Spleen (tissue), 11 donors: ENCODE results near the gene SHISA9. TPM values are rescaled to one million over a fixed set of nuclear protein-coding genes. Genes with fewer than 3 reads are reported as not detected.

Experiments
- DNase-seq: peaks from one replicate; pipeline ENCODE4 v3.0.0-alpha.2; 2020
- H3K27ac ChIP-seq, 8 donors: fragments of 200-600 bp; sonication (generic) in 7 of 8; 1 replicate in 4 of 8; 2 replicates in 4 of 8; pipeline versions ENCODE4 v1.5.0 to v1.8.0; 2016 to 2021; ENCODE audit warnings: inconsistent platforms in 4 of 8, mild to moderate bottlenecking in 4 of 8, moderate library complexity in 1 of 8
- H3K27me3 ChIP-seq, 7 donors: fragments of 200-600 bp; sonication (generic) in 6 of 7; replicated peaks in 1 of 7; 1 replicate in 4 of 7; 2 replicates in 3 of 7; pipeline versions ENCODE4 v1.5.0 to v1.8.0; 2016 to 2021; ENCODE audit warnings: inconsistent platforms in 3 of 7, mild to moderate bottlenecking in 1 of 7
- H3K36me3 ChIP-seq, 6 donors: fragments of 200-600 bp; sonication (generic) in 5 of 6; 1 replicate in 4 of 6; 2 replicates in 2 of 6; pipeline versions ENCODE4 v1.5.0 to v1.8.0; 2016 to 2021; ENCODE audit warnings: inconsistent platforms in 2 of 6
- H3K4me1 ChIP-seq, 6 donors: fragments of 200-600 bp; sonication (generic) in 5 of 6; 1 replicate in 3 of 6; 2 replicates in 3 of 6; pipeline versions ENCODE4 v1.5.0 to v1.8.0; 2016 to 2021; ENCODE audit warnings: inconsistent platforms in 3 of 6
- H3K4me3 ChIP-seq, 8 donors: fragments of 200-600 bp; sonication (generic) in 7 of 8; 1 replicate in 4 of 8; 2 replicates in 4 of 8; pipeline versions ENCODE4 v1.5.0 to v1.8.0; 2016 to 2021; ENCODE audit warnings: inconsistent platforms in 4 of 8, mild to moderate bottlenecking in 4 of 8, moderate library complexity in 2 of 8
- H3K9me3 ChIP-seq, 8 donors: fragments of 200-600 bp; sonication (generic) in 7 of 8; 1 replicate in 4 of 8; 2 replicates in 4 of 8; pipeline versions ENCODE4 v1.5.0 to v1.8.0; 2016 to 2021; ENCODE audit warnings: inconsistent platforms in 4 of 8
- CTCF ChIP-seq, 11 experiments: fragments of 200-600 bp in 7 of 11; fragments of 450-650 bp in 4 of 11; sonication (generic) in 4 of 11; IDR thresholded peaks in 8 of 11; conservative IDR thresholded peaks in 3 of 11; 1 replicate in 7 of 11; 2 replicates in 4 of 11; pipeline versions ENCODE4 v1.4.0 to v1.8.0; 2016 to 2021; ENCODE audit warnings: antibody characterized with exemption in 11 of 11, inconsistent platforms in 4 of 11, mild to moderate bottlenecking in 1 of 11
- POLR2A ChIP-seq, 3 donors: fragments of 450-650 bp; IDR thresholded peaks; one replicate each; pipeline ENCODE4 v1.5.1; 2017; ENCODE audit warnings: antibody characterized with exemption in 3 of 3, mild to moderate bottlenecking in 1 of 3
- POLR2AphosphoS5 ChIP-seq, 3 donors: sonication (generic); formaldehyde crosslinking; IDR thresholded peaks; one replicate each; pipeline ENCODE4 v1.5.1; 2017; ENCODE audit warnings: antibody characterized with exemption in 3 of 3
- WGBS, 5 donors: extraction: QIAGEN DNeasy Blood & Tissue Kit in 3 of 5; methylation state at CpG; one replicate each; pipeline versions ENCODE4 v1.1.5 to v1.1.7; 2013 to 2018; 5-methylcytosine and 5-hydroxymethylcytosine counted together
- intact Hi-C: fragments of 100-400 bp; cut with DNase I; formaldehyde crosslinking; loops from one replicate; pipeline ENCODE4 v1.15.0; 2023; ENCODE audit warnings: low total_unique reads
- polyA plus RNA-seq, 3 donors: library from polyadenylated mRNA; stranded (reverse); fragments of 200-250 nt; gene quantifications; one replicate each; pipeline ENCODE4 v1.2.1, GENCODE V29; 2013
- total RNA-seq, 7 donors: library from RNA; depleted of rRNA in 3 of 7; stranded (reverse); fragments of >200 nt in 3 of 7; fragmentation: NEBNext Ultra II Directional in 4 of 7; extraction: Animal tissue kit (Norgen Biotek cat#: 25700) in 4 of 7; gene quantifications; one replicate each; pipeline versions ENCODE4 v1.1.0 to v1.2.1, GENCODE V29; 2016 to 2021
- donor health status: healthy with polysubstance abuse.
- donor health status: DM: no; HTN: no; CAD: no; lungs with moderate emphysema.
- donor health status: DM: no; HTN: no; CAD: no.
- donor health status: Bipolar disorder and iron deficiency.
- donor health status: healthy.
- donor health status: DM: no; HTN: no; CAD: no.
- donor health status: DM: yes; HTN: yes; CAD: no.

SHISA9 gene
- total and polyA plus RNA-seq, 10 donors = 0.02 to 0.17 (median 0.05) TPM; not detected in 4

GRCh38 chr16:13262270-13263090, 361.1 kb downstream of the SHISA9 start:
- Histone ChIP-seq H3K36me3 (no peaks in the 10 kb centered on the region), H3K4me3 (no peak overlapping the region), H3K4me1 (no peaks in the 10 kb centered on the region), H3K27me3 (peaks cover 0 to 11% (median 0%) of the 10 kb centered on the region in 7 donors), H3K9me3 (peaks cover 0 to 55% (median 27%) of the 10 kb centered on the region in 8 donors), H3K27ac (no peak overlapping the region)
- TF ChIP-seq POLR2AphosphoS5 (IDR thresholded peaks at IDR 0.05) (no peak), CTCF (IDR thresholded peaks at IDR 0.05 in 8 of 11, conservative IDR thresholded peaks at IDR 0.05 in 3 of 11) (no peak), POLR2A (IDR thresholded peaks at IDR 0.05) (no peak)
- intact Hi-C loops = no loop called here
- 72 to 82% (median 78%) methylated on average over 3 of the region's 3 CpGs for WGBS, 5 donors
- DNase-seq = no peak

DNA sequence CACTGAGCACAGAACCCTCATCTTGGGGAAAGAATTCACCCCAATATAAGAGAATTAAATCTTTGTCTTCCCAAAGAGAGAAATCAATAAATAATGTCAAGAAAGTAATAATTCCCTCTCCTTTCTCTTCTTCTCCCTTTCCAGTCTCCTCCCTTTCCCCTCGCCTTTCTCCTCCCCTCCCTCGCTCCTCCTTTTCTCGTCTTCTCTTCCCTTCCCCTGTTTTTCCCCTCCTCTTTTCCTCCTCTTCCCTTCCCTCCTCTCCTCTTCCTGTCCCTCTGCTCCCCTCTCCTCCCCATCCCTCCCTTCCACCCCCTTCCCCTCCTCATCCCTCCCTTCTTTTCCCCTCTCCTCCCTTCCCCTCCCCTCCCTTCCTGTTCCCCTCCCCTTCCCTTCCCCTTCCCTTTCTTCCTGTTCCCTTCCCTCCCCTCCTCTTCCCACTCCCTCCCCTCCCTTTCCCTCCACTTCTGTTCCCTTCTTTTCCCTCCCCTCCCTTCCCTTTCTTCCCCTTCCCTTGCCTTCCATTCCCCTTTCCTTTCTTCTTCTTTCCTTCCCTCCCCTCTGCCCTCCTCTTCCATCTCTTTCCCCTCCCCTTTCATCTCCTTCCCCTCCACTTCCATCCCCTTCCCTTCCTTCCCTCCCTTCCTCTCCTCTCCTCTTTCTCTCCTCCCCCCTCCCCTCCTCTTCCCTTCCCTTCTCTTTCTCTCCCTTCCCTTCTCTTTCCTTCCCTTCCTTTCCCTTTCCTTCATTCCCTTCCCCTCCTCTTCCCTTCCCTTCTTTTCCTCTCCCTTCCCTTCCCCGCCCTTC, 363.6 kb downstream of the SHISA9 start:
- no peak for DNase-seq
- Histone ChIP-seq H3K4me3 (no peak overlapping the region), H3K4me1 (no peaks in the 10 kb centered on the region), H3K36me3 (no peaks in the 10 kb centered on the region), H3K27ac (no peak overlapping the region), H3K27me3 (peaks cover 0 to 25% (median 0%) of the 10 kb centered on the region in 7 donors), H3K9me3 (peaks cover 0 to 40% (median 14%) of the 10 kb centered on the region in 8 donors)
- WGBS, 5 donors = 70 to 85% (median 78%) methylated on average over 4 of the region's 4 CpGs
- no peak for TF ChIP-seq CTCF (IDR thresholded peaks at IDR 0.05 in 8 of 11, conservative IDR thresholded peaks at IDR 0.05 in 3 of 11)
- TF ChIP-seq POLR2A (IDR thresholded peaks at IDR 0.05) = no peak
- no peak for TF ChIP-seq POLR2AphosphoS5 (IDR thresholded peaks at IDR 0.05)
- intact Hi-C loops = no loop called here

DNA sequence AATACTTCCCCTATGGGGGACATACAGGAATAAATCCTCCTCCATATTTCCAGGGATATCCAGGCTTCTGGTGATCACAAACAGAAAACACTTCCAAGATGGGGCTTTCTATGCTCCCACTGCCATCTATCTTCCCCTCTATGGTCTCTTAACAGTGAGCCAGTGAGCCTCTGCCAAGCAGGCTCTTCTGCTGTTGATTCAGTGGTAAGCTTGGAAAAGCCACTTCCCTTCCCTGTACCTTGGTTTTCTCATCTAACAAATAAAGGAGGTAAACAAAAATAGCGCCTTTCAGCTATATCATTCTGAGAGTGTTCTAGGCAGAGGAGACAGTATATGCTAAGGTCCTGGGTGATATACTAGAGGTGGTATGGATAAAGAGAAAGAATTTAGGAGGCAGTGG, 368.0 kb downstream of the SHISA9 start:
- no peak for TF ChIP-seq POLR2A (IDR thresholded peaks at IDR 0.05)
- TF ChIP-seq POLR2AphosphoS5 (IDR thresholded peaks at IDR 0.05) = no peak
- no peak for TF ChIP-seq CTCF (IDR thresholded peaks at IDR 0.05 in 8 of 11, conservative IDR thresholded peaks at IDR 0.05 in 3 of 11)
- Histone ChIP-seq H3K4me1 (no peaks in the 10 kb centered on the region), H3K36me3 (no peaks in the 10 kb centered on the region), H3K4me3 (no peak overlapping the region), H3K27me3 (peaks cover 0 to 25% (median 0%) of the 10 kb centered on the region in 7 donors), H3K9me3 (peaks cover 0 to 11% (median 0%) of the 10 kb centered on the region in 8 donors), H3K27ac (no peak overlapping the region)
- intact Hi-C loops = no loop called here
- no peak for DNase-seq
- WGBS, 5 donors = 91 to 97% (median 94%) methylated on average over 1 of the region's 1 CpG
